GM18498 (cell line): Measurements from ENCODE around the gene OR2AG2.

Source experiments
- ATAC-seq: cut with Tn5 transposase; IDR thresholded peaks from one replicate; pipeline ENCODE4 v1.9.1; 2021; ENCODE audit warnings: mild to moderate bottlenecking, moderate library complexity; ENCODE audit not compliant: unreplicated experiment

Gene OR2AG2

DNA sequence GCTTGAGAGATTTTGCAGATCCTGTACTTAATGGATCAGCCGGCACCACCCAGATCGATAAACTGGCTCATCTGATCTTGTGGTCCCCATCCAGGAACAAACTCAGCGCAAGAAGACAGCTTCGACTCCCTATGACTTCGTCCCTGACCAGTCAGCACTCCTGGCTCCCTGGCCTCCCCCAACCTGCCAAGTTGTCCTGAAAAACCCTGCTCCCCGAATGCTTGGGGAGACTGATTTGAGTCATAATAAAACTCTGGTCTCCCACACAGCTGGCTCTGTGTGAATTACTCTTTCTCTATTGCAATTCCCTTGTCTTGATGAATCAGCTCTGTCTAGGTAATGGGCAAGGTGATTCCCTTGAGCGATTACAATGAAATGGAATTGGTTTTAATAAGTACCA lies 29.5 kb downstream of the OR2AG2 start:
- no peak for ATAC-seq

DNA sequence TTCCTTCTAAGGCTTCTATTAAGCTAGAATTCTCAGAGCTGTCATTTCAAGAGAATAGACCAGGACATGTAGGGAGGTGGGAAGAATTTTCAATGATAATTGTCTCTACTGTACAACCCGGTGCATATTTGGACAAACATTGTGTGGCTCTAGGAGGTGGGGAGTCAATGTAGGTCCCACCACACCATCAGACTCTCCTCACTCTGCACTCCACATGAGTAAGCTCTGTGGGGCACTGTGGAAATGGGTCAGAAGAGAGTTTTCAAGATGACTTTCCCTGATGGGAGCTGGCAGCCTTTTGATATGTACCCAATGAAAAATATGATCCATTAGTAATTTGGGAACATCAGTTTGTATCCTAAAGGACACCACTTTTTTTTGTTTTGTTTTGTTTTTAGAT lies 33.2 kb downstream of the OR2AG2 start:
- ATAC-seq = no peak

DNA sequence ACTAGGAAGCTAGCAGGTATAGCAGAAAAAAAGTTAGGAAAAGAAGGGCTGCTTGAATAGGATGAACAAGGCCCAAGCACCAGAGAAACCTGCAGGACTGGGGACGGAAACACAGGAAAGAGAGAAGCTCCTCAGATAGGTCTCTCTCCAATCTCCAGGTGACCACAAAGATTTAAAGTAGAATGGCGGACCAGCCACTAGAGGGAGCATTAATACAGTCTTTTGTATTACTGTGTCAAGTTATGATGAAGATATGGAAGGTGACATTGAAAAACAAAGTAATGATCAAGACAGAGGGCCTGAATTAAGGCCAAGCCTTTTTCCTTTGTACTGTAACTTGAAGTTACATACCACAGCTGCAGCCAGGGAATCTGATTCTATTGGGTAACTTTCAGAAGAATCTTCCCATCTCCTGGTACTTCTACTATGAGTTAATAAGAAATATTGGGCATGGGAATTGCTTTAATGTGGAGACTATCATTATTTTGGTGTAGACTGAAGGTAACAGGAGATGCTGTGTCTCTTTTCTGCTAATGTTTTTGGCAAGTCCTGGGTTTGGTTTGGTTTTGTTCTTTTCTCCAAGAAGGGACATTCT lies 33.8 kb downstream of the OR2AG2 start:
- ATAC-seq = peak; percentile 81

DNA sequence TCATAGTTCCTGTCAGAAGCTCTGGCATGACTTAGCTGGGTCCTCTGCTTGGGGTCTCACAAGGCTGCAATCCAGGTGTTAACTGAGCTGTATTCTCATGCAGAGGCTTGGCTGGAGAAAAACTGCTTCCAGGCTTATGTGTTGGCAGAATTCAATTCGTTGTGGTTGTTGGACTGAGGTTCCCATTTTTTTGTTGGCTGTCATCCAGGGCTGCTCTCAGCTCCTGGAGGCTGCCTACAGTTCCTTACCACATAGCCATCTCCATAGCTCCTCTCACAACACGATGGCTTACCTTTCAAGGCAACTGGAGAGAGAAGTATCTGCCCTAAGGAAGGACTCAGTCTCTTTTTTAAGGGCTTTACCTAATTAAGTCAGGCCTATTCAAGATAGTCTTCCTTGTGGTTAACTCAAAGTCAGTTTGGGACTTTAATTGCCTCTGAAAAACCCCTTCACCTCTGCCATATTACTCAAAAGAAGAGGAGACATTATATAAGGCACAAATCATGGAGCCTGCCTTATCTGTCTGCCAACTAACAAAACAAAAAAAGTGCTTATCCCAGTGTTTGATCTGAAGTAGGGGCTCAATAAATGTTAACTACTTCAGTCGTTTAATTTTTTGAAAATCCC lies 35.2 kb downstream of the OR2AG2 start:
- no peak for ATAC-seq

DNA sequence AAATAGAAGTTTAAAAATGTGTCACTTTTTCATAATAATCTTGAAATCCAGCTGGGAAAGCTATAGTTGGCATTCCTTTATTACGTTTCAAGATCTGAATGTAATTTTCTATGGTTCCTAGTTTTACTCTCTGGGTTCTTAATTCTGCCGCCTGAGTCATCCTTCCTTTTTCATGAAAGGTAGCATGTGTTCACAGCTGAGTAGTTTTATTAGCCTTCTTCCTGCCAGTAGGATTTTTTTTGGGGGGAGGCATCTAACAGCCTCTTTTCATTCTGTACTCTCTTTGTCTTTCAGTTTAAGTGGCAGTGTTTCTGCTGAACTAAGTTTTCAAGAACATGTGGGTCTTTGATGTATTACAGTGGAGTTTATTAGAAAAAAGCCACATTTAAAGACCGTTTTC lies 36.5 kb downstream of the OR2AG2 start:
- ATAC-seq = no peak

DNA sequence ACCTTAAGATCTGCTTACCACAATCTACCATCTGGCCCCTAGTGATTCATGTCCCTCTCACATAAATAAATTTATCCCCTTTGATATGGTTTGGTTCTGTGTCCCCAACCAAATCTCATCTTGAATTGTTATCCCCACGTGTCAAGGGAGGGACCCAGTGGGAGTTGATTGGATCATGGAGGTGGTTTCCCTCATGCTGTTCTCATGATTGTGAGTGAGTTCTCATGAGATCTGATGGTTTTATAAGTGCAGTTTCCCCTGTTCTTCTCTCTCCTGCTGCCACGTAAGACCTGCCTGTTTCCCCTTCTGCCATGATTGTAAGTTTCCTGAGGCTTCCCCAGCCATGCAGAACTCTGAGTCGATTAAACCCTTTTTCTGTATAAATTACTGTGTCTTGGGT lies 37.2 kb downstream of the OR2AG2 start:
- no peak for ATAC-seq

DNA sequence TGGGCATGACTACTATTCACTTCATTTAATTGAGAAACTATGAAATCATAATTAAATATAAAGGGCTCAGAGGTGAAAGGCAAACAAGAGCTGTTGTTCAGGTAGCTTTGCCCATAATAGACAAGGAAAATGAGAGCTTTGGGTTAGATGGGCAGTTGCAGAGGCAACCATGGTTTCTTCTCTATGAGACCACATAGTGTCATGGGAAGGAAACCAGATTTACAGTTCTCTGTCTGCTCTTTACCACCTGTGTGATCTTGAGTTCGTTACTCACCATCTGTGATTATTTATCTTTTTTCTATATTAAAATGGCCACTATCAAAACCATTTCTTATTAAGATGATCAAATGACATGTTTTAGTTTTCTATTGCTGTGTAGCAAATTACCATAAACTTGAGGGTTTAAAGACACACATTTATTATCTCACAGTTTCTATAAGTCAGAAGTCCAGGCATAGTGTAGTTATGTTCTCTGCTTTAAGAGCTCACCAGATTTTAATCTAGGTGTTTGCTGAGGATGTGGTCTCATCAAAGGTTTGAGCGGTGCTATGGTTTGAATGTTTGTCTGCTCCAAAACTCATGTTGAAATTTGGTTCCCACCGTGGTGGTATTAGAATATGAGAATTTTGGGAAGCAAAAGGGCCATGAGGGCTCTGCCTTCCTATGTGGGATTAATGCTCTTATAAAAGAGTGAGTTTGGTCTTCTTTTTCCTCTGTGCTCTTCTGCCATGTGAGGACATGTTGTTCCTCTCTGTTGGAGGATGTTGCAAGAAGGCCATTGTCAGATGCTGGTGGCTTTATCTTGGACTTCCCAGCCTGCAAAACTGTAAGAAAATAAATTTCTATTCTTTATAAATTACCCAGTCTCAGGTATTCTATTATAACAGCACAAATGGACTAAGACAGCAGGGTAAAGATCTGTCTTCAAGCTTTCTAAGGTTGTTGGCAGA lies 38.2 kb downstream of the OR2AG2 start:
- no peak for ATAC-seq

DNA sequence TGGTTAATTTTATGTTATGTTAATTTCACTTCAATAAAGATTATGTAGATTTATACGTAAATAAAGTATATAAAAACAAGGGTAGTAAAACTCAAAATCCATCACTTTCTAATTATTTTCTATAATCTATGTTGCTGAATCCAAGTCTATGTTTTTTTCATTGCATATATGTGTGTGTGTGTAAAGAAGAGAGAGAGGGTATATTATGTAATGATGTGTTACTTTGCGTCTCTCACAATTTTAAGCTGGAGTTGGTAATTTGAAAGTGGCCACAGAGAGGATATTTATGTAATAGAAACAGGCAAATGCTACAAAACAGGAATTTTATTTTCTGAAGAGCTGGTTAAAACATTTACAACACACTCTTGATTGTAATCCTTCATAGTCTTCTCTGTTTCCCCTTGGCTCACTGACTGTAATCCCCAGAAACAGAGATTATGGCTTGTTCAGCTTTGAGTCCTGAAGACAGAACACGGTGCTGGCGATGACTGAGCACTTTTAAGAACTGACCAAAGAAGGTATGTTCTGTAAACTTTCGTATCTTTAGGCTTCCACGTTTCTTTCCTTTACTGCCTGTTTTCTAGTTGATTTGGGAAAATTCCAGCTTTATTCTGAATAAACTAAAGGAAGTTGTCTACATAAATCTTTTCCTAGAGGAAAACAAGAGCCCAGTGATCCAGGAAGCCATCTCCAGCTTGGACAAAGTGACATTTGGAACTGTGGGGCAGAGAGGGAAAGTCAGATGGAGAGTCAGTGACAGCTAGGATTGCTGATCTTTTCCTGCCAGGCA lies 43.6 kb downstream of the OR2AG2 start:
- no peak for ATAC-seq

DNA sequence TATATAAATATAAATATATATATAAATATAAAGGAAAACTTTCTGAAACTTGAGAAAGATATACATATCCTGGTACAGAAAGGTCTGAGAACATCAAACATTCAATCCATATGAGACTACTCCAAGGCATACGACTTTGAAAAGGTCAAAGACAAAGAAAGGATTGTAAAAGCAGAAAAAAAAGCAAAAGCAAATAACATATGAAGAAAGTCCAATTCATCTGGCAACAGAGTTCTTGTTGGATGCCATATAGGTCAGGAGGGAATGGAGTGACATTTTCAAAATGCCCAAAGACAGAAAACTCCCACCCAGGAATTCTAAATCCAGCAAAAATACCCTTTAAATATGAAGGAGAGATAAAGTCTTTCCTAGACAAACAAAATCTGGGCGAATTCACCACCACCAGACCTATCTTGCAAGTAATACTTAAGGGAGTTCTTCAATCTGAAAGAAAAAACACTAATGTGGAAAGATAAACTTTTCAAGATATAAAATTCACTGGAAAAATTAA lies 46.3 kb downstream of the OR2AG2 start:
- no peak for ATAC-seq

DNA sequence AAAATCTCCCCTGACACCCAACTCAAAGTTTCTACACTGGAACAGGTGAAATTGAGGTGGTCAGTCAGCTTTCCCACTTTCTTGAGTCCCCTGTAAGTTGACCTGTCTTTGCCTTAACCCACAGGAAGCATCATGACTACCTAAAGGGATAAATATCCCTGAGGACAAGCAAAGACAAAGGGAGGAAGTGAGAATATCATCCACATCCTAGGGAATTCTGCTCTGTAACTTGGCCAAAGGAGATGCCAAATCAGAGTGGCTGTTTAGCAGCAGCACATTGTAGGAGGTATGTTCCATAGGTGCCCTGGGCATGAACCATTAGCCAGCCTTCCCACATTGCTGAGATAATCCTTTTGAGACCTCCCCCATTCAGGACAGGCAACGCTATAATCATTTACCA lies 47.8 kb downstream of the OR2AG2 start:
- no peak for ATAC-seq

DNA sequence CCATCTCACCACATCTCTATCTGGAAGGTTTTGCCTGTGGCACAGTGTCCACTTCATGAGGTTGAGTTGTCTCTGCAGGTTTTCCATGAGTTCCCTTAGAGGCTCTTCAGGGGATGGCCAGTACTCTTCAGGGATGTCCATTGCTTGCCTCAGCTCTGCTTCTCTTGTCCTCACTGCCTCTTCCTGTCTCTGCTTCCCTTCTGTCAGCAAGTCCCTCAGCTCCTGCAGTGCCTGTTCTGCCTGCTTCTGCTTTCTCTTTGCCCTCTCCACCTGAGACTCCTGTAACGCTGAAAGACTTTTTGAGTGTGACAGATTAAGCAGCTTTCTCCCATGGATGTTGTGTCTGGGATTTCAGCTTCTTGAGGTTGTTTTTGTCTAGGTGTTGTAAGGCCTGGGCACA lies 50.4 kb downstream of the OR2AG2 start:
- no peak for ATAC-seq

DNA sequence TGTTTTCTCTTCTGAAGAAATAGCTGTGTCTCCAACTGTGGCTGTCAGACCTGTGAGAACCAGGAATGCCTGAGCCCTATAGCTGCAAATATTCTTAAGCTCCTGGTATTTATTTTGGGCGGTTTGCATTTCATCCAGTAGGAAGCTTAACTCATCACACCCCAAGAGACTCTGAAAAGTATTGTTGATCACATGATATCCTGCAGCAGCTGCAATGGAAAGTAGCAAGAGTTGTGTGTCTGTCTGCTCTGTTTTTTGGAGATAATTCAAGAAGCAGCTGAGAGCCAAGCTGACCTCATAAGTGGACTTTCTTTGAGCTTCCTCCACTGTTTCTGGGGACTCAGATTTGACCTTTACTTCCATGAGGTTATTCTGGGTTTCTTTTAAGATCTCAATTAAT lies 52.2 kb downstream of the OR2AG2 start:
- no peak for ATAC-seq

DNA sequence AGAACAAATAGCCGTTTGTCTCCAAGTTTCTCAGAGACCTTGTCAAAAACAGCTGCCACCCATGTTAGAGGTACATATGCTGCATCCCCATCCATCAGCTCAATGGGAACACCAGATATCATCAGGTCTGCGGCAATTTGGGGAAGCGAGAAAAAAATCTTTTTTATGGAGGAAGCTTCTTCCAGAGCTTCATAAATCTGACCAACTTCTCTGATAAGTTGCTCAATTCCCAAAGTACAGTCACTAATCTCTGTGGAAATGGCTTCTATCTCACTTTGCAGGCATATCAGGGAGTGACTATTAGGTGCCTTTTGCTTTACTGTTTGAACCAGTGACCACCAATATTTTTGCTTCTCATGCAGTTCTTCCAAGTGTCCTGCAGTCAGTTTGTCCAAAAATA lies 54.4 kb downstream of the OR2AG2 start:
- no peak for ATAC-seq
